WTC11 (cell line): ENCODE data around the gene CNTN1.

Experiments
- ATF3 ChIP-seq: sonication (generic); formaldehyde crosslinking; conservative IDR thresholded peaks from 2 replicates; pipeline ENCODE4 v1.8.1; 2022; ENCODE audit warnings: mild to moderate bottlenecking, missing genetic modification reagents
- ETV6 ChIP-seq: sonication (generic); formaldehyde crosslinking; IDR thresholded peaks from 2 replicates; pipeline ENCODE4 v1.8.1; 2022; ENCODE audit warnings: mild to moderate bottlenecking, missing genetic modification reagents
- TEAD4 ChIP-seq: sonication (generic); formaldehyde crosslinking; IDR thresholded peaks from 2 replicates; pipeline ENCODE4 v1.8.0; 2022; ENCODE audit warnings: mild to moderate bottlenecking, missing genetic modification reagents
- ZNF138 ChIP-seq: sonication (generic); formaldehyde crosslinking; conservative IDR thresholded peaks from 2 replicates; pipeline ENCODE4 v1.8.1; 2022; ENCODE audit warnings: mild to moderate bottlenecking, moderate library complexity, missing genetic modification reagents
- TF ChIP-seq, protein P1 (sequence below): fragments of 200-600 bp; IDR thresholded peaks from 2 replicates; pipeline ENCODE4 v1.8.0; 2022; ENCODE audit warnings: antibody characterized with exemption
- TF ChIP-seq, protein P2 (sequence below): sonication (generic); formaldehyde crosslinking; IDR thresholded peaks from 2 replicates; pipeline ENCODE4 v1.8.0; 2022; ENCODE audit warnings: mild to moderate bottlenecking, missing genetic modification reagents

- TF ChIP-seq TEAD4 (CRISPR knock-in tag) (no peak), ETV6 (CRISPR knock-in tag) (no peak), ZNF138 (CRISPR knock-in tag) (no peak), ATF3 (no peak)
- TF ChIP-seq, protein P1, sequence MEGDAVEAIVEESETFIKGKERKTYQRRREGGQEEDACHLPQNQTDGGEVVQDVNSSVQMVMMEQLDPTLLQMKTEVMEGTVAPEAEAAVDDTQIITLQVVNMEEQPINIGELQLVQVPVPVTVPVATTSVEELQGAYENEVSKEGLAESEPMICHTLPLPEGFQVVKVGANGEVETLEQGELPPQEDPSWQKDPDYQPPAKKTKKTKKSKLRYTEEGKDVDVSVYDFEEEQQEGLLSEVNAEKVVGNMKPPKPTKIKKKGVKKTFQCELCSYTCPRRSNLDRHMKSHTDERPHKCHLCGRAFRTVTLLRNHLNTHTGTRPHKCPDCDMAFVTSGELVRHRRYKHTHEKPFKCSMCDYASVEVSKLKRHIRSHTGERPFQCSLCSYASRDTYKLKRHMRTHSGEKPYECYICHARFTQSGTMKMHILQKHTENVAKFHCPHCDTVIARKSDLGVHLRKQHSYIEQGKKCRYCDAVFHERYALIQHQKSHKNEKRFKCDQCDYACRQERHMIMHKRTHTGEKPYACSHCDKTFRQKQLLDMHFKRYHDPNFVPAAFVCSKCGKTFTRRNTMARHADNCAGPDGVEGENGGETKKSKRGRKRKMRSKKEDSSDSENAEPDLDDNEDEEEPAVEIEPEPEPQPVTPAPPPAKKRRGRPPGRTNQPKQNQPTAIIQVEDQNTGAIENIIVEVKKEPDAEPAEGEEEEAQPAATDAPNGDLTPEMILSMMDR: peak; percentile 52
- TF ChIP-seq, protein P2, sequence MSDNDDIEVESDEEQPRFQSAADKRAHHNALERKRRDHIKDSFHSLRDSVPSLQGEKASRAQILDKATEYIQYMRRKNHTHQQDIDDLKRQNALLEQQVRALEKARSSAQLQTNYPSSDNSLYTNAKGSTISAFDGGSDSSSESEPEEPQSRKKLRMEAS (CRISPR knock-in tag): no peak
These were observed 254.5 kb downstream of the CNTN1 start for GRCh38 chr12:40946612-40947194.
